Measurements from ENCODE around the gene WNT7B. TPM values are rescaled to one million over a fixed set of nuclear protein-coding genes. Genes with fewer than 3 reads are reported as not detected.

Gene WNT7B
- total and polyA plus RNA-seq, 2 of the 8 experiments (the other 6 are each of a cell fraction or from before 2014, with no cell fraction given), result 0.14 to 0.24 TPM

DNA sequence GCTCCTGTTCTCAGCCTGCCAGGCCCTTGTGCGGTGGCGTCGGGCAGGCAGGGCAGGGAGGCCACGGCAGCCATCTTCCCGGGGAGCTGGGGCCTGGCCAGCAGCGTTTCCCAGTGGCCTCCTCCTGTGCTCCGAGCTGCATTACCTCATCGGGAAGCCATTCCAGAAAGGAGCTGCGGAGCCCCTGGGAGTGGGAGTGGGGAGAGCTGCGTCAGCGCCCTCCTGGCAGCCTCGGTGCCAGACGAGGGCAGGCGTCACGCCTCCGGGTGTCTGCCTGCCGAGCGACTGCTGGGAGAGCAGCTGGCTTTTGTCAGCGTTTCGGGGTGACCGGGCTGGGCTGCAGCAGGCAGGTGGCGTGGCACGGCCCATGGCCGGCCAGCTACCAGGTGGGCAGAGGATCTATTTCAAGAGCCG is 30.9 kb upstream of the WNT7B start:
- Histone ChIP-seq H3K56ac (replicated peaks; ENCODE audit: insufficient read length, low read depth, low read length) (no peak overlapping the region), H3K4me2 (ENCODE audit: insufficient read depth in 1 of 2, low read depth in 2 of 2, low read length in 2 of 2) (no peak overlapping the region), H4K5ac (ENCODE audit: insufficient read length, low read depth, low read length) (no peak overlapping the region), H3K18ac (ENCODE audit: extremely low read depth, low read length) (no peak overlapping the region), H3K23me2 (ENCODE audit: low read depth, low read length) (no peaks in the 10 kb centered on the region), H3K23ac (ENCODE audit: insufficient read length) (no peak overlapping the region), H4K20me1 (replicated peaks in 1 of 2; ENCODE audit: control insufficient read depth in 1 of 2, insufficient read depth in 2 of 2, low read length in 2 of 2) (no peaks in the 10 kb centered on the region), H3K9me3 (ENCODE audit: insufficient read depth in 2 of 2, low read depth in 1 of 2, low read length in 1 of 2) (no peaks in the 10 kb centered on the region; a peak in 1 of 4 replicates), H3K9ac (replicated peaks in 1 of 4; ENCODE audit: extremely low read depth in 1 of 4, low read depth in 3 of 4, low read length in 3 of 4) (no peak overlapping the region), H3K27me3 (replicated peaks in 1 of 4; ENCODE audit: control insufficient read depth in 3 of 4, extremely low read depth in 1 of 4, insufficient read depth in 3 of 4, low read length in 3 of 4) (no peaks in the 10 kb centered on the region), H4K91ac (replicated peaks; ENCODE audit: insufficient read length, low read length) (no peak overlapping the region), H2BK5ac (ENCODE audit: low read depth, low read length) (no peak overlapping the region; the same call in 1 of the 2 replicates), H3K4me3 (ENCODE audit: extremely low read depth in 1 of 4, insufficient read depth in 2 of 4, low read depth in 3 of 4, low read length in 4 of 4) (no peak overlapping the region), H2BK12ac (ENCODE audit: low read depth, low read length) (no peak overlapping the region), H2BK15ac (ENCODE audit: low read length) (no peak overlapping the region), H3K4me1 (replicated peaks in 1 of 4; ENCODE audit: control insufficient read depth in 3 of 4, insufficient read depth in 4 of 4, low read length in 3 of 4) (peaks cover 0 to 3% (median under 1%) of the 10 kb centered on the region in 4 experiments; a peak in 4 of 7 replicates), H2AFZ (ENCODE audit: low read length) (no peak overlapping the region), H3K14ac (ENCODE audit: insufficient read length) (no peak overlapping the region), H3K4ac (replicated peaks; ENCODE audit: insufficient read length, low read depth, low read length) (no peak overlapping the region), H3K36me3 (ENCODE audit: control insufficient read depth in 2 of 4, insufficient read depth in 4 of 4, low read length in 3 of 4) (no peaks in the 10 kb centered on the region), H2AK5ac (ENCODE audit: low read depth, low read length) (no peak overlapping the region), H3K79me1 (ENCODE audit: low read depth, low read length) (no peaks in the 10 kb centered on the region), H2BK20ac (ENCODE audit: low read length) (no peak overlapping the region), H4K8ac (ENCODE audit: extremely low read depth, insufficient read depth, low read length) (peak overlapping the region; percentile 22; the same call in 1 of the 2 replicates), H3K27ac (ENCODE audit: low read depth, low read length) (no peak overlapping the region), H2BK120ac (replicated peaks; ENCODE audit: low read depth, low read length) (no peak overlapping the region), H3K79me2 (ENCODE audit: control insufficient read depth in 1 of 2, insufficient read depth in 2 of 2, low read length in 2 of 2) (no peaks in the 10 kb centered on the region)
- POLR2A ChIA-PET (ENCODE audit: partially characterized antibody), result interaction anchor here (1.2 to 1.7 kb wide), 3 partner anchors 35 to 114 kb away, joined by 3 to 4 read pairs (median 4); no protein-coding TSS in a partner anchor
- WGBS, 2 experiments (ENCODE audit: extremely low coverage in 1 of 2, insufficient coverage in 1 of 2, insufficient read length in 1 of 2, insufficient replicate concordance in 2 of 2, low coverage in 1 of 2, low lambda C conversion rate in 2 of 2, missing lambda C conversion rate in 1 of 2), result 89% methylated on average over 24 of the region's 25 CpGs; no CpG with 5 or more reads in 1 of the 2 experiments
- CTCF ChIA-PET (ENCODE audit: partially characterized antibody), result interaction anchor here (0.6 to 5.8 kb wide), 12 partner anchors 12 to 430 kb away, joined by 3 to 147 read pairs (median 5); no protein-coding TSS in a partner anchor
- DNase-seq (ENCODE audit: low read depth in 1 of 2, low spot score in 2 of 2) (no peak), FAIRE-seq (no peak)
- TF ChIP-seq SIRT6 (IDR thresholded peaks at IDR 0.05; ENCODE audit: low read length), result no peak
- TF ChIP-seq JUN (IDR thresholded peaks at IDR 0.05; ENCODE audit: low read depth, low read length), result no peak
- TF ChIP-seq SUZ12 (IDR thresholded peaks at IDR 0.05; ENCODE audit: low read length), result no peak
- TF ChIP-seq EGR1 (IDR thresholded peaks at IDR 0.05; ENCODE audit: borderline replicate concordance, low read depth, low read length), result no peak
- TF ChIP-seq TAF1 (IDR thresholded peaks at IDR 0.05; ENCODE audit: low read depth, low read length), result no peak
- no peak for TF ChIP-seq YY1 (IDR thresholded peaks at IDR 0.05; ENCODE audit: low read depth, low read length)
- no peak for TF ChIP-seq CREB1 (IDR thresholded peaks at IDR 0.05)
- TF ChIP-seq BCL11A (IDR thresholded peaks at IDR 0.05; ENCODE audit: low read depth in 2 of 2, low read length in 2 of 2), result no peak
- TF ChIP-seq SP2 (IDR thresholded peaks at IDR 0.05; ENCODE audit: low read length), result no peak
- no peak for TF ChIP-seq BRCA1 (IDR thresholded peaks at IDR 0.05; ENCODE audit: low read depth, low read length)
- TF ChIP-seq EZH2 (IDR thresholded peaks at IDR 0.05; ENCODE audit: low read depth, low read length, severe bottlenecking), result no peak
- no peak for TF ChIP-seq HDAC6 (IDR thresholded peaks at IDR 0.05; ENCODE audit: low read depth, low read length)
- TF ChIP-seq RFX5 (IDR thresholded peaks at IDR 0.05; ENCODE audit: borderline replicate concordance, low read depth, low read length), result no peak
